TTC549 (cell line): ENCODE measurements around the gene MAPKAP1.

Source experiments
- FAIRE-seq: peaks from 2 replicates; lab custom pipeline; 2012; peaks lifted over from hg19 to GRCh38; lab: Jason Lieb, UNC

MAPKAP1 gene

GRCh38 chr9:125534971-125535701 is 171.9 kb downstream of the MAPKAP1 start:
- no peak for FAIRE-seq

- FAIRE-seq: no peak
These were observed 174.0 kb downstream of the MAPKAP1 start for GRCh38 chr9:125532812-125533594.

GRCh38 chr9:125532412-125532811 is 174.6 kb downstream of the MAPKAP1 start:
- no peak for FAIRE-seq

- FAIRE-seq: no peak
These were observed 177.2 kb downstream of the MAPKAP1 start for GRCh38 chr9:125529589-125530515.

- no peak for FAIRE-seq
These were observed 177.9 kb downstream of the MAPKAP1 start for GRCh38 chr9:125529107-125529506.

- FAIRE-seq: no peak
These were observed 179.5 kb downstream of the MAPKAP1 start for GRCh38 chr9:125527471-125528002.

GRCh38 chr9:125525921-125526631 is 180.9 kb downstream of the MAPKAP1 start:
- FAIRE-seq: no peak

GRCh38 chr9:125524583-125525355 is 182.2 kb downstream of the MAPKAP1 start:
- no peak for FAIRE-seq

GRCh38 chr9:125523681-125524080 is 183.3 kb downstream of the MAPKAP1 start:
- FAIRE-seq: no peak

- FAIRE-seq: no peak
These were observed 184.7 kb downstream of the MAPKAP1 start for GRCh38 chr9:125522328-125522725.

GRCh38 chr9:125521462-125522327 is 185.3 kb downstream of the MAPKAP1 start:
- no peak for FAIRE-seq

- FAIRE-seq: no peak
These were observed 187.3 kb downstream of the MAPKAP1 start for GRCh38 chr9:125519734-125520133.

GRCh38 chr9:125517577-125517976 is 189.4 kb downstream of the MAPKAP1 start:
- FAIRE-seq: no peak

GRCh38 chr9:125515983-125516940 is 190.7 kb downstream of the MAPKAP1 start:
- FAIRE-seq: no peak

GRCh38 chr9:125515281-125515680 is 191.7 kb downstream of the MAPKAP1 start:
- FAIRE-seq: no peak

- no peak for FAIRE-seq
These were observed 192.5 kb downstream of the MAPKAP1 start for GRCh38 chr9:125514468-125514867.

- no peak for FAIRE-seq
These were observed 193.2 kb downstream of the MAPKAP1 start for GRCh38 chr9:125513668-125514413.

GRCh38 chr9:125513303-125513667 is 193.7 kb downstream of the MAPKAP1 start:
- no peak for FAIRE-seq
